IPS DF 6.9 (cell line): ENCODE data around the gene PHKG2.
A peak's percentile ranks its signal among the peaks of the same experiment; 100 is the strongest.
"Not testable (repeated sequence)": the region's sequence is repeated elsewhere in the genome, so short reads cannot be mapped to it uniquely, and the experiment has no call there.

Source experiments
- DNase-seq: peaks from one replicate; pipeline ENCODE4 v3.0.0-alpha.2; 2013; ENCODE audit warnings: low read depth, low spot score
- H3K27ac ChIP-seq: one replicate; pipeline ENCODE4 v1.5.1; 2013; ENCODE audit warnings: low read length, control low read depth
- H3K27me3 ChIP-seq: 2 replicates; pipeline ENCODE4 v1.6.1; 2013; ENCODE audit warnings: mild to moderate bottlenecking, low read length; ENCODE audit not compliant: control insufficient read depth, insufficient read depth
- H3K36me3 ChIP-seq: 2 replicates; pipeline ENCODE4 v1.6.1; 2013; ENCODE audit warnings: low read length; ENCODE audit not compliant: control insufficient read depth, insufficient read depth
- H3K4me1 ChIP-seq: 2 replicates; pipeline ENCODE4 v1.6.1; 2013; ENCODE audit warnings: low read length; ENCODE audit not compliant: control insufficient read depth, insufficient read depth
- H3K4me3 ChIP-seq: 2 replicates; pipeline ENCODE4 v1.5.1; 2013; ENCODE audit warnings: mild to moderate bottlenecking, low read length
- H3K9me3 ChIP-seq: 2 replicates; pipeline ENCODE4 v1.6.1; 2013; ENCODE audit warnings: low read length, inconsistent platforms; ENCODE audit not compliant: control insufficient read depth, insufficient read depth
- WGBS: extraction: QIAGEN DNeasy Blood & Tissue Kit; methylation state at CpG from one replicate; pipeline ENCODE4 v1.1.7; 2013; ENCODE audit warnings: mixed read lengths, missing lambda C conversion rate; ENCODE audit not compliant: insufficient read length, insufficient coverage; 5-methylcytosine and 5-hydroxymethylcytosine counted together

PHKG2 gene

GRCh38 chr16:30747799-30748633, at the start of gene PHKG2:
PHKG2 (plus strand) TSS chr16:30748425; CDS start chr16:30748821, 396 bp downstream.
- Histone ChIP-seq H3K4me3 (peak within 1 kb of the TSS; percentile 55; the same call in 1 of the 2 replicates), H3K4me1 (no peaks in the 10 kb centered on the region), H3K27ac (no peak within 1 kb of the TSS), H3K27me3 (no peaks in the 10 kb centered on the region), H3K9me3 (no peaks in the 10 kb centered on the region), H3K36me3 (peaks cover 14% of the 10 kb centered on the region)
- no CpG with 5 or more reads among the region's 60 CpGs for WGBS
- DNase-seq, result peak; percentile 98

DNA sequence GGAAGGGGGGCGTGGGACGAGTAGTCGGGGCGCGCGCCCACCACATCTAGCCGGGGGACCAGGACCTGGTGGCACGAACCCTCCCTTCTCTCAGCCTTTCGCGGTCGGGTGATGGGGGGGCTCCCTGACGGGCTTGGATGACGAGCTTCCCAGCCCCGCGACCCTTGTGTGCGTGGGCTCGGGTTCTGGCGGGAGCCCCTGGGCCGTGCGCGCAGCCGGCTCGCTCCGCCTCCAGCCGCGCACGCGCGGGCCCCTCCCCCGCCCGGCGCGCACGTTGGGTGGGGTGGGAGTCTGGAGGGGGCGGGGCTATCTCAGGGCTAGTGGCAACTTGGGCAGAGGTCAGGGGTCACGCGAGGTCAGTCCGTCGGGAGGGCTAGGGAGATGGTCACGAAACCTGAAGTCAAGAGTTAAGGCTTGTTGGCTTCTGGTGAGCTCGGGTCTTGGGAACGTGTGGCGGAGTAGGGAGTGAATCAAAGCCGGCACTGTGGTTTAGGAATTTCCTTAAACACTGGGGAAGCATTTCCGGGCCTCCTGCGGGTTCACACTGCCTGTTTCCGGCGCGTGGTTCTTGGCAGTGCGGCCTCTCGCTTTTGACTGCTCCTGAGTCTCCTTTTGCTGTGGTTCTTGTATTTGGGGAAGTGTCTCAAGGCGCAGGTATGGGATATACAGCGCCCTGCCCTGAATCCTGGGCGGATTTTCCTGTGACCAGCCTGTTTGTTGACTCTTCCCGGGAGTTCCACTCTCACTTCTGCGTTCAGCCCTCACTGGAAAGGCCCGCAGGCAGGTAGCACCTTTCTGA, 49.2 kb upstream of the PHKG2 start, which contains the start of gene SRCAP:
Gene SRCAP, plus strand, starts transcription at position 356 of the 799 bp plus-strand sequence. CDS start 1,654 bp downstream, outside the sequence.
- Histone ChIP-seq H3K27me3 (no peaks in the 10 kb centered on the region; the same call in 1 of the 2 replicates), H3K36me3 (peaks cover 12% of the 10 kb centered on the region), H3K4me3 (peak within 1 kb of the TSS; percentile 65)

DNA sequence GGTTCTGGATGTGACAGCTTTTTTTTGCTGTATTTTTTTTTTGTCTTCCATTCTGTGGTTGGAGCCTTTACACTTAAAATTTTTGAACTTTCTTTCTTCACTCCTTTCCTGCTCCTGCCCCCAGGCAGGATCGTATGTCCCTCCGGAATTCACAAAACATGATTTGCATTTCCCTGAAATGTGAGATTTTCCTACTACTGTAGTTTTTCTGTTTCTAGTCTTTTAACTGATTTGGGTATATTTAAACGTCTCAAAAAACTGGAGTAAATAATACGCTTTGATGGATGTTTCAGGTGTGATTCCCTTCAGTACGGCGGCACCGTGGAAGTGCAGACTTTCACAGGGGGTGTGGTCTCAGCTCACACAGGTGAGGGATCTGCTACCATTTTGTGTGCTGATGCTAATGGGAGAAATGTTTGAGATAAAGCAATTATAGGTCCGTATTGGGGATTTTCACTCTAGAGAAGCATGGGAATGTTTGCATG, 48.6 kb upstream of the PHKG2 start:
- DNase-seq, result no peak
- no peaks in the 10 kb centered on the region; the same call in 1 of the 2 replicates for H3K27me3 ChIP-seq
- no peaks in the 10 kb centered on the region for H3K9me3 ChIP-seq
- no CpG with 5 or more reads among the region's 8 CpGs for WGBS
- peaks cover 12% of the 10 kb centered on the region for H3K36me3 ChIP-seq
- no peak overlapping the region for H3K27ac ChIP-seq
- peaks cover 1% of the 10 kb centered on the region for H3K4me1 ChIP-seq
- H3K4me3 ChIP-seq, result peak overlapping the region; percentile 65; the same call in 1 of the 2 replicates

More for the DNA sequence above, 49.2 kb upstream of the PHKG2 start, which contains the start of gene SRCAP:
- Histone ChIP-seq H3K4me1 (peaks cover 1% of the 10 kb centered on the region), H3K27ac (no peak within 1 kb of the TSS), H3K9me3 (no peaks in the 10 kb centered on the region)
- WGBS, result no CpG with 5 or more reads among the region's 57 CpGs
- DNase-seq, result peak; percentile 50

DNA sequence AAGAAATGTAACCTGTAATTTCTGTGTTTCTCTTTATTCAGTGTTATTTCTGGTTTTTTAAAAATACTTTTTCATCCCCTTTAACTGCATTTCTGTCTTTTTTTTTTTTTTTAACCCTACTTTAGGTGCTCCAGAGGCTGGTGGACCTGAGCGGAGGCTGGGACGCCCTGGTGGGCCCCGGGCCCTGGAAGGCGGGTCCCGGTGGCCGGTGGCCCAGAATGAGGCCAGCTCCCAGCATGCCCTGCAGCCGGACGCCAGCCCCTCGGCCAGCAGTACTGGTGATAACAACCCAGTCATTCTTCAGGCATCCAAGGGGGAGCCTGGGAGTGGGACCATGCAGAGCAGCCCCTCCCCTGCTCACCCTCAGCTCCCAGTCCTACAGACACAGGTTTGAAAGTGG, 47.7 kb upstream of the PHKG2 start:
- H3K27me3 ChIP-seq, result no peaks in the 10 kb centered on the region
- no peaks in the 10 kb centered on the region for H3K9me3 ChIP-seq
- WGBS, result no CpG with 5 or more reads among the region's 9 CpGs
- no peak overlapping the region for H3K27ac ChIP-seq
- H3K4me1 ChIP-seq, result peaks cover 1% of the 10 kb centered on the region
- no peak for DNase-seq
- no peak overlapping the region for H3K4me3 ChIP-seq
- peaks cover 15% of the 10 kb centered on the region for H3K36me3 ChIP-seq

- no CpG with 5 or more reads among the region's 5 CpGs for WGBS
- no peak overlapping the region for H3K4me3 ChIP-seq
- H3K36me3 ChIP-seq, result peaks cover 15% of the 10 kb centered on the region
- peaks cover 1% of the 10 kb centered on the region for H3K4me1 ChIP-seq
- H3K27ac ChIP-seq, result no peak overlapping the region
- H3K9me3 ChIP-seq, result no peaks in the 10 kb centered on the region
- DNase-seq, result no peak
- H3K27me3 ChIP-seq, result no peaks in the 10 kb centered on the region
Measured at GRCh38 chr16:30700971-30701370, 47.3 kb upstream of the PHKG2 start.

GRCh38 chr16:30703071-30703470, 45.2 kb upstream of the PHKG2 start:
- not testable (repeated sequence) for H3K9me3 ChIP-seq, H3K27me3 ChIP-seq, H3K4me3 ChIP-seq, H3K4me1 ChIP-seq, DNase-seq, H3K27ac ChIP-seq
- no CpG with 5 or more reads among the region's 12 CpGs for WGBS
- H3K36me3 ChIP-seq, result peaks cover 32% of the 10 kb centered on the region

- no peak for DNase-seq
- H3K4me1 ChIP-seq, result peaks cover 1% of the 10 kb centered on the region
- no peak overlapping the region for H3K4me3 ChIP-seq
- WGBS, result no CpG with 5 or more reads among the region's 10 CpGs
- H3K36me3 ChIP-seq, result peaks cover 36% of the 10 kb centered on the region
- no peak overlapping the region for H3K27ac ChIP-seq
- no peaks in the 10 kb centered on the region for H3K9me3 ChIP-seq
- H3K27me3 ChIP-seq, result no peaks in the 10 kb centered on the region
Measured at GRCh38 chr16:30703971-30704370, 44.3 kb upstream of the PHKG2 start.

DNA sequence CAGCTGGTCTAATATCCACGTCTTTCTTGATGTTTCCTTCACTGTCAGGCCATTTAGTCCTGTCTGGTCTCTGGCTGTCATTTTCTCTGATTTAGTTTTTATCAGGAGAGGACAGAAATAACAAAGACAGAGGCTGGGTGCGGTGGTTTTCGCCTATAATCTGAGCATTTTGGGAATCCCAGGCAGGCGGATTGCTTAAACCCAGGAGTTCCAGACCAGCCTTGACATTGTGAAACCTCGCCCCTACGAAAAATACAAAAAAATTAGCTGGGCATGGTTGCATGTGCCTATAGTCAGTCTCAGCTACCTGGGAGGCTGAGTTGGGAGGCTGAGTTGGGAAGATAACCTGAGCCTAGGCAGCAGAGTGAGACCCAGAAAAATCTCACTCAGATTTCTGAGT, 42.2 kb upstream of the PHKG2 start:
- Histone ChIP-seq H3K36me3 (peaks cover 50% of the 10 kb centered on the region), H3K4me3 (no peak overlapping the region), H3K27ac (no peak overlapping the region), H3K27me3 (no peaks in the 10 kb centered on the region), H3K9me3 (no peaks in the 10 kb centered on the region), H3K4me1 (no peaks in the 10 kb centered on the region)
- no CpG with 5 or more reads among the region's 6 CpGs for WGBS
- no peak for DNase-seq

- no peaks in the 10 kb centered on the region for H3K4me1 ChIP-seq
- DNase-seq, result no peak
- no peaks in the 10 kb centered on the region for H3K27me3 ChIP-seq
- no peak overlapping the region for H3K4me3 ChIP-seq
- no peak overlapping the region for H3K27ac ChIP-seq
- WGBS, result no CpG with 5 or more reads among the region's 4 CpGs
- peaks cover 74% of the 10 kb centered on the region for H3K36me3 ChIP-seq
- no peaks in the 10 kb centered on the region for H3K9me3 ChIP-seq
Measured at GRCh38 chr16:30710971-30711370, 37.3 kb upstream of the PHKG2 start.

- Histone ChIP-seq H3K36me3 (peaks cover 75% of the 10 kb centered on the region), H3K4me3 (no peak overlapping the region), H3K4me1 (no peaks in the 10 kb centered on the region), H3K27me3 (no peaks in the 10 kb centered on the region), H3K27ac (no peak overlapping the region), H3K9me3 (no peaks in the 10 kb centered on the region)
- DNase-seq, result no peak
- no CpG with 5 or more reads among the region's 1 CpG for WGBS
Measured at GRCh38 chr16:30711712-30712111, 36.5 kb upstream of the PHKG2 start.
